HepG2 (cell line): ENCODE results near the gene HMGN4. TPM values are rescaled to one million over a fixed set of nuclear protein-coding genes. Genes with fewer than 3 reads are reported as not detected.

Source experiments
- AGO1 ChIP-seq: fragments of 200-400 bp; formaldehyde crosslinking; IDR thresholded peaks from 2 replicates; pipeline ENCODE4 v1.6.1; 2017; ENCODE audit warnings: mild to moderate bottlenecking, low read depth, low read length, moderate library complexity; ENCODE audit not compliant: poor library complexity, severe bottlenecking
- AKNA ChIP-seq: sonication (generic); formaldehyde crosslinking; IDR thresholded peaks from 2 replicates; pipeline ENCODE4 v1.4.0; 2020; ENCODE audit warnings: missing genetic modification reagents, borderline replicate concordance
- CREB1 ChIP-seq, 2 experiments: fragments of 450-650 bp in 1 of 2; IDR thresholded peaks; 2 replicates each; pipeline ENCODE4 v1.6.1; 2016 to 2017; ENCODE audit warnings: control low read depth in 1 of 2, mild to moderate bottlenecking in 1 of 2, missing compliant biosample characterization in 1 of 2, missing genetic modification characterization in 1 of 2
- FOXJ3 ChIP-seq: sonication (generic); formaldehyde crosslinking; IDR thresholded peaks from 2 replicates; pipeline ENCODE4 v1.4.0; 2020; ENCODE audit warnings: missing genetic modification reagents, mild to moderate bottlenecking, borderline replicate concordance
- FOXP1 ChIP-seq, 2 experiments: fragments of 450-650 bp in 1 of 2; IDR thresholded peaks; 2 replicates each; pipeline ENCODE4 v1.6.1; 2017 to 2018; ENCODE audit warnings: antibody characterized with exemption in 1 of 2
- GFI1 ChIP-seq: sonication (generic); formaldehyde crosslinking; IDR thresholded peaks from 2 replicates; pipeline ENCODE4 v1.5.0; 2020; ENCODE audit warnings: missing genetic modification reagents, mild to moderate bottlenecking, borderline replicate concordance
- HHEX ChIP-seq: IDR thresholded peaks from 2 replicates; pipeline ENCODE4 v1.6.1; 2016; ENCODE audit warnings: control low read depth
- HNF1B ChIP-seq: sonication (generic); formaldehyde crosslinking; IDR thresholded peaks from 2 replicates; pipeline ENCODE4 v1.5.1; 2020; ENCODE audit warnings: mild to moderate bottlenecking, moderate library complexity, missing genetic modification reagents
- MEIS2 ChIP-seq: sonication (generic); formaldehyde crosslinking; IDR thresholded peaks from 2 replicates; pipeline ENCODE4 v1.9.0; 2021; ENCODE audit warnings: mild to moderate bottlenecking, missing genetic modification reagents
- MIXL1 ChIP-seq: IDR thresholded peaks from 2 replicates; pipeline ENCODE4 v1.6.1; 2016
- SMAD3 ChIP-seq: sonication (generic); formaldehyde crosslinking; IDR thresholded peaks from 2 replicates; pipeline ENCODE4 v1.4.0; 2020; ENCODE audit warnings: missing genetic modification reagents
- SOX13 ChIP-seq, 3 experiments: fragments of 450-650 bp in 1 of 3; sonication (generic) in 1 of 3; formaldehyde crosslinking in 1 of 3; IDR thresholded peaks in 2 of 3; conservative IDR thresholded peaks in 1 of 3; 2 replicates each; pipeline versions ENCODE4 v1.5.0 to v1.6.1; 2016 to 2020; ENCODE audit warnings: antibody characterized with exemption in 1 of 3, mild to moderate bottlenecking in 1 of 3, missing compliant biosample characterization in 1 of 3, missing genetic modification reagents in 1 of 3, moderate library complexity in 1 of 3
- ZNF280D ChIP-seq: sonication (generic); formaldehyde crosslinking; IDR thresholded peaks from 2 replicates; pipeline ENCODE4 v1.5.1; 2020; ENCODE audit warnings: mild to moderate bottlenecking, missing genetic modification reagents
- ZSCAN12 ChIP-seq: sonication (generic); formaldehyde crosslinking; IDR thresholded peaks from 2 replicates; pipeline ENCODE4 v1.9.0; 2021; ENCODE audit warnings: mild to moderate bottlenecking, missing genetic modification reagents
- polyA plus RNA-seq, 8 experiments: library from polyadenylated mRNA; depleted of rRNA in 3 of 8; stranded (reverse) in 7 of 8; unstranded in 1 of 8; fragments of >200 nt; fragmentation: Illumina TruSeq in 4 of 8; extraction: Trizol in 4 of 8; gene quantifications; 2 replicates each; pipeline versions ENCODE4 v1.2.1 to v1.2.3, GENCODE V29; 2011 to 2016; ENCODE audit warnings: low read depth in 4 of 8, missing spikeins in 1 of 8, mixed read lengths in 1 of 8; ENCODE audit not compliant: insufficient read depth in 1 of 8
- total RNA-seq, 5 experiments: library from RNA; depleted of rRNA; stranded (reverse); fragments of >200 nt; fragmentation: Illumina TruSeq; extraction: Trizol; gene quantifications; 2 replicates each; pipeline ENCODE4 v1.2.3, GENCODE V29; 2016; ENCODE audit warnings: low read depth in 1 of 5

The HMGN4 gene
- total and polyA plus RNA-seq, 2 of the 13 experiments (the other 11 are each of a cell fraction or from before 2014, with no cell fraction given) = 39.9 to 52.1 TPM

- no peak for TF ChIP-seq AKNA (CRISPR knock-in tag)
- no peak for TF ChIP-seq MEIS2 (CRISPR knock-in tag)
- peak; percentile 76; the same call in 1 of the 2 replicates for TF ChIP-seq FOXP1 (IDR thresholded peaks at IDR 0.05)
- peak; percentile 93 for TF ChIP-seq FOXP1 (CRISPR knock-in tag; IDR thresholded peaks at IDR 0.05)
- TF ChIP-seq ZNF280D (CRISPR knock-in tag) = no peak
- no peak for TF ChIP-seq ZSCAN12 (CRISPR knock-in tag)
- TF ChIP-seq FOXJ3 (CRISPR knock-in tag) = no peak
- TF ChIP-seq SMAD3 (CRISPR knock-in tag) = no peak
- TF ChIP-seq SOX13 (IDR thresholded peaks at IDR 0.05) = no peak
- peak in 1 of 2 experiments; percentile 75; a peak in 2 of 4 replicates for TF ChIP-seq SOX13 (CRISPR knock-in tag; conservative IDR thresholded peaks at IDR 0.05 in 1 of 2, IDR thresholded peaks at IDR 0.05 in 1 of 2)
- no peak for TF ChIP-seq HNF1B
- TF ChIP-seq CREB1 (IDR thresholded peaks at IDR 0.05) = no peak
- TF ChIP-seq CREB1 (CRISPR knock-in tag; IDR thresholded peaks at IDR 0.05) = peak; percentile 58
- TF ChIP-seq AGO1 = no peak
- no peak; the same call in 1 of the 2 replicates for TF ChIP-seq GFI1
- peak; percentile 68; the same call in 1 of the 2 replicates for TF ChIP-seq HHEX (CRISPR knock-in tag)
- peak; percentile 89 for TF ChIP-seq MIXL1 (CRISPR knock-in tag)
Observed at GRCh38 chr6:26544473-26544872, 6.3 kb downstream of the HMGN4 start (continued).
